Progenitor cell of endocrine pancreas (in vitro differentiated cells): ENCODE measurements around the gene TRIM39. TPM values are rescaled to one million over a fixed set of nuclear protein-coding genes. Genes with fewer than 3 reads are reported as not detected.

Source experiments
- DNase-seq: peaks from one replicate; pipeline ENCODE4 v3.0.0; 2021; ENCODE audit warnings: low spot score; ENCODE audit not compliant: unreplicated experiment
- H3K27ac Mint-ChIP-seq: 2 replicates; pipeline ENCODE4 v1.8.0; 2021; ENCODE audit warnings: mild to moderate bottlenecking, moderate library complexity, mixed read lengths
- H3K27me3 Mint-ChIP-seq: 2 replicates; pipeline ENCODE4 v1.8.0; 2021; ENCODE audit warnings: mixed read lengths
- H3K36me3 Mint-ChIP-seq: 2 replicates; pipeline ENCODE4 v1.8.0; 2022; ENCODE audit warnings: mixed read lengths; ENCODE audit not compliant: insufficient read depth
- H3K4me1 Mint-ChIP-seq: 2 replicates; pipeline ENCODE4 v1.8.0; 2021; ENCODE audit warnings: low read depth, mixed read lengths
- H3K4me3 Mint-ChIP-seq: 2 replicates; pipeline ENCODE4 v1.8.0; 2021; ENCODE audit warnings: low read depth, mild to moderate bottlenecking, moderate library complexity, mixed read lengths
- H3K9me3 Mint-ChIP-seq: 2 replicates; pipeline ENCODE4 v1.8.0; 2021; ENCODE audit warnings: low read depth, mixed read lengths
- CTCF ChIP-seq: fragments of 200-600 bp; sonication (generic); IDR thresholded peaks from one replicate; pipeline ENCODE4 v1.5.0; 2021; ENCODE audit warnings: antibody characterized with exemption, mild to moderate bottlenecking; ENCODE audit not compliant: unreplicated experiment
- total RNA-seq: library from RNA; stranded (reverse); gene quantifications from 2 replicates; pipeline ENCODE4 v1.2.1, GENCODE V29; 2021

TRIM39 gene
- total RNA-seq, 1 donor from 2014 or later, result 17.9 TPM

- H3K27ac Mint-ChIP-seq, result no peak overlapping the region
- H3K9me3 Mint-ChIP-seq, result peaks cover 36% of the 10 kb centered on the region
- no peaks in the 10 kb centered on the region for H3K4me1 Mint-ChIP-seq
- H3K27me3 Mint-ChIP-seq, result no peaks in the 10 kb centered on the region
- DNase-seq, result no peak
- peaks cover 67% of the 10 kb centered on the region for H3K36me3 Mint-ChIP-seq
- H3K4me3 Mint-ChIP-seq, result no peak overlapping the region
- no peak for TF ChIP-seq CTCF
These were observed 22.7 kb upstream of the TRIM39 start for GRCh38 chr6:30304002-30304401.

GRCh38 chr6:30311101-30311500 lies 15.6 kb upstream of the TRIM39 start:
- H3K27ac Mint-ChIP-seq, result no peak overlapping the region
- TF ChIP-seq CTCF, result no peak
- H3K4me3 Mint-ChIP-seq, result no peak overlapping the region
- H3K36me3 Mint-ChIP-seq, result peaks cover 24% of the 10 kb centered on the region
- no peak for DNase-seq
- no peaks in the 10 kb centered on the region for H3K27me3 Mint-ChIP-seq
- peaks cover 2% of the 10 kb centered on the region for H3K4me1 Mint-ChIP-seq
- H3K9me3 Mint-ChIP-seq, result no peaks in the 10 kb centered on the region

- Mint-ChIP-seq H3K4me3 (no peak overlapping the region), H3K9me3 (no peaks in the 10 kb centered on the region), H3K27me3 (no peaks in the 10 kb centered on the region), H3K36me3 (peaks cover 19% of the 10 kb centered on the region), H3K4me1 (peaks cover 2% of the 10 kb centered on the region), H3K27ac (no peak overlapping the region)
- TF ChIP-seq CTCF, result no peak
- no peak for DNase-seq
These were observed 15.1 kb upstream of the TRIM39 start for GRCh38 chr6:30311671-30312070.

GRCh38 chr6:30312266-30312665 lies 14.5 kb upstream of the TRIM39 start:
- no peak overlapping the region for H3K4me3 Mint-ChIP-seq
- peaks cover 2% of the 10 kb centered on the region for H3K4me1 Mint-ChIP-seq
- H3K36me3 Mint-ChIP-seq, result peaks cover 15% of the 10 kb centered on the region
- no peak overlapping the region for H3K27ac Mint-ChIP-seq
- no peak for TF ChIP-seq CTCF
- no peak for DNase-seq
- H3K9me3 Mint-ChIP-seq, result no peaks in the 10 kb centered on the region
- no peaks in the 10 kb centered on the region for H3K27me3 Mint-ChIP-seq

- DNase-seq, result no peak
- H3K27me3 Mint-ChIP-seq, result no peaks in the 10 kb centered on the region
- TF ChIP-seq CTCF, result no peak
- H3K27ac Mint-ChIP-seq, result no peak overlapping the region
- peaks cover 2% of the 10 kb centered on the region for H3K4me1 Mint-ChIP-seq
- H3K4me3 Mint-ChIP-seq, result no peak overlapping the region
- H3K9me3 Mint-ChIP-seq, result no peaks in the 10 kb centered on the region
- peaks cover 15% of the 10 kb centered on the region for H3K36me3 Mint-ChIP-seq
These were observed 13.9 kb upstream of the TRIM39 start for GRCh38 chr6:30312676-30313321.
